ENCODE measurements around the gene FARSA. TPM values are rescaled to one million over a fixed set of nuclear protein-coding genes. Genes with fewer than 3 reads are reported as not detected.

FARSA gene
- polyA plus RNA-seq, 1 experiment: 33.6 TPM

DNA sequence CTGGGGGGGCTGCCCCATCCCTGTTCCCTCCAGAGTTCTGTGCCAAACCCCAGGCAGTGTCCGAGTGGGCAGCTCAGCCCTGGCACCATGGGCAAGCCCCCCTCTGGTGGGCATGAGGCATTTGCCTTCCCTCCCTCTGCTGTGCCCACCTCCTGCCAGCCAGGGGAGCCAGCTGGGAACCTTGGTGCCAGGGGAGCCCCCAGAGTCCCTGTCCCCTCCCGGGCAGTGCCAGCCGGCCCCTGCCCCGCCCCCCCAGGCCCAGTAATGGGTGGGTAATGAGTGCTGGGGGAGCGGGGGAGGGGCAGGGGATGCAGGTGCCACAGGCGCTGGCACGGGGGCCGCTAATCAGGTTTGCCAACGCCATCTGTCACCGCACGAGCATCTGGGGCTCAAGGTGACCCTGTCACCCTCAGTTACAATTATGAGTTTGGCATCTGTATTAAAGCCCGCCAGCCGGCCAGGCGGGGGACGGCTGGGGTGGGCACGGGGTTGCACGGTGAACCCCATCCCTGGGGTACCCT lies 41.8 kb upstream of the FARSA start:
- H3K36me3 ChIP-seq (ENCODE audit: control insufficient read depth, insufficient read depth, low read length): no peaks in the 10 kb centered on the region
- ChIA-PET POLR2A (no interaction called here), CTCF (interaction anchor here (0.9 to 13.2 kb wide), 5 partner anchors 10 to 287 kb away, joined by 3 to 185 read pairs (median 113); no protein-coding TSS in a partner anchor)
- no peaks in the 10 kb centered on the region for H3K27me3 ChIP-seq (ENCODE audit: control insufficient read depth, insufficient read depth, low read length)
- no peak overlapping the region for H3K4me3 ChIP-seq (ENCODE audit: low read depth, low read length)
- TF ChIP-seq, protein P1, sequence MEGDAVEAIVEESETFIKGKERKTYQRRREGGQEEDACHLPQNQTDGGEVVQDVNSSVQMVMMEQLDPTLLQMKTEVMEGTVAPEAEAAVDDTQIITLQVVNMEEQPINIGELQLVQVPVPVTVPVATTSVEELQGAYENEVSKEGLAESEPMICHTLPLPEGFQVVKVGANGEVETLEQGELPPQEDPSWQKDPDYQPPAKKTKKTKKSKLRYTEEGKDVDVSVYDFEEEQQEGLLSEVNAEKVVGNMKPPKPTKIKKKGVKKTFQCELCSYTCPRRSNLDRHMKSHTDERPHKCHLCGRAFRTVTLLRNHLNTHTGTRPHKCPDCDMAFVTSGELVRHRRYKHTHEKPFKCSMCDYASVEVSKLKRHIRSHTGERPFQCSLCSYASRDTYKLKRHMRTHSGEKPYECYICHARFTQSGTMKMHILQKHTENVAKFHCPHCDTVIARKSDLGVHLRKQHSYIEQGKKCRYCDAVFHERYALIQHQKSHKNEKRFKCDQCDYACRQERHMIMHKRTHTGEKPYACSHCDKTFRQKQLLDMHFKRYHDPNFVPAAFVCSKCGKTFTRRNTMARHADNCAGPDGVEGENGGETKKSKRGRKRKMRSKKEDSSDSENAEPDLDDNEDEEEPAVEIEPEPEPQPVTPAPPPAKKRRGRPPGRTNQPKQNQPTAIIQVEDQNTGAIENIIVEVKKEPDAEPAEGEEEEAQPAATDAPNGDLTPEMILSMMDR (IDR thresholded peaks at IDR 0.05; ENCODE audit: insufficient read depth, low read depth, low read length): no peak
- DNase-seq (ENCODE audit: low read depth): no peak

DNA sequence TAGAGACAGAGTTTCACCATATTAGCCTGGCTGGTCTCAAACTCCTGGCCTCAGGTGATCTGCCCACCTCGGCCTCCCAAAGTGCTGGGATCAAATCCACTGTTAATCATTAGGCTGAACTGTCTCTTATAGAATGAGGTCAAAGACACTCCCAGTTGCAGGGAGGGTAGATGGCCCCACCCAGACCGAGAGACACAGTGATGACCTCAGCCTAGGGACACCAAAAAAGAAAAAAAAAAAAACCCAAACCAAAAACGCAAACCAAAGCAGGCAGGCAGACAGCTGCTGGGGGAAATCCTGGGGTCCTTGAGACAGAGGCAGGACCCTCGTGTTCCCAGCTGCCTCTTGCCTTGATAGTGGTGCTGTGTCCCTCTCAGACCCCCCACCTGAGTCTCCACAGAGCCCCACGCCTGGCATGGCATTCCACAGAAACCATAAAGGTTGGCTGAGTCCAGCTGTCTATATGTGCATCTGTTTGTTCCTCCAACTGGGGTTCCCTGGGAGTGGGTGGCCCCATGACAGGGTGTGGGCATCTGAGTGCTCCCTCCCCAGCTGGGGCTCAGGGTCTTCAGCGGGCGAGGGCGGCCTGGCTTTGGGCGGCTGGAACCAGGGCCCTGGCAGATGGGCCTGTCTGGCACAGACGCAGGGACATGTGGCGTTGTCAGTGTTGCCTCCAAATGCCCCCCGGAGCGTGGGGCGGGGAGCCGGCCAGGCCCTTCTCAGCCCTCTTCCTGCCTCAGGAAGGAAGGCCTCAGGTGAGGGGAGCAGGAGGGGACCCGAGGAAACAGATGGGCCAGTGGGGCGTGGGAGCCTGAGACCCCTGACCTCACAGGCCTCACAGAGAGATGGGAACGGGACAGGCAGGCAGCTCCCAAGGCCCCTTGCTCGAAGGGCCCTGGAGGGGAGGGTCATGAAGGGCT lies 41.0 kb upstream of the FARSA start:
- POLR2A ChIA-PET: no interaction called here
- TF ChIP-seq, protein P1 (IDR thresholded peaks at IDR 0.05; ENCODE audit: insufficient read depth, low read depth, low read length): no peak
- H3K36me3 ChIP-seq (ENCODE audit: control insufficient read depth, insufficient read depth, low read length): no peaks in the 10 kb centered on the region
- H3K4me3 ChIP-seq (ENCODE audit: low read depth, low read length): no peak overlapping the region
- H3K27me3 ChIP-seq (ENCODE audit: control insufficient read depth, insufficient read depth, low read length): no peaks in the 10 kb centered on the region
- no peak for DNase-seq (ENCODE audit: low read depth)
- CTCF ChIA-PET: interaction anchor here (0.6 to 13.2 kb wide), 5 partner anchors 9 to 679 kb away, joined by 3 to 185 read pairs (median 113); no protein-coding TSS in a partner anchor

DNA sequence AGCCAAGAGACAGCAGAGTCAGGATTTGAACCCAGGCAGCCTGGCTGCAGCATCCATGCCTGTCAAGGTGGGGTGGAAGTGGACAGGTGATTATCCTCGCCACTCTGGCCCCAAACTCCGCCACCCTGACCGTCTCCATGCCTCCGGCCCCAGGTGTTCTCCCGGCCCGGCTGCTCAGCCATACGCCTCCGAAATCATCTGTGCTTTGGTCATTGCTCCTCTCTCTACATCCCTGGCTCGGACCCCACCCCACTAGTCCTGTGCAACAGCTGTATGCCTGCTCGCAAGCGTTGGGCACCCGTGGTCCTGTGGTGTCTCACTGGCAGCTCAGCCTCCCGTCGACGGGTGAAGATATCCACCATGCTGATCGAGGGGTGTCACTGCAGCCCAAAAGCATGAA lies 39.7 kb upstream of the FARSA start:
- H3K4me3 ChIP-seq (ENCODE audit: low read depth, low read length): no peak overlapping the region
- no peak for DNase-seq (ENCODE audit: low read depth)
- ChIA-PET POLR2A (no interaction called here), CTCF (interaction anchor here (8.3 kb wide), 1 partner anchor 8 kb away, joined by 113 read pairs; no protein-coding TSS in a partner anchor)
- TF ChIP-seq, protein P1 (IDR thresholded peaks at IDR 0.05; ENCODE audit: insufficient read depth, low read depth, low read length): no peak
- no peaks in the 10 kb centered on the region for H3K27me3 ChIP-seq (ENCODE audit: control insufficient read depth, insufficient read depth, low read length)
- no peaks in the 10 kb centered on the region for H3K36me3 ChIP-seq (ENCODE audit: control insufficient read depth, insufficient read depth, low read length)

DNA sequence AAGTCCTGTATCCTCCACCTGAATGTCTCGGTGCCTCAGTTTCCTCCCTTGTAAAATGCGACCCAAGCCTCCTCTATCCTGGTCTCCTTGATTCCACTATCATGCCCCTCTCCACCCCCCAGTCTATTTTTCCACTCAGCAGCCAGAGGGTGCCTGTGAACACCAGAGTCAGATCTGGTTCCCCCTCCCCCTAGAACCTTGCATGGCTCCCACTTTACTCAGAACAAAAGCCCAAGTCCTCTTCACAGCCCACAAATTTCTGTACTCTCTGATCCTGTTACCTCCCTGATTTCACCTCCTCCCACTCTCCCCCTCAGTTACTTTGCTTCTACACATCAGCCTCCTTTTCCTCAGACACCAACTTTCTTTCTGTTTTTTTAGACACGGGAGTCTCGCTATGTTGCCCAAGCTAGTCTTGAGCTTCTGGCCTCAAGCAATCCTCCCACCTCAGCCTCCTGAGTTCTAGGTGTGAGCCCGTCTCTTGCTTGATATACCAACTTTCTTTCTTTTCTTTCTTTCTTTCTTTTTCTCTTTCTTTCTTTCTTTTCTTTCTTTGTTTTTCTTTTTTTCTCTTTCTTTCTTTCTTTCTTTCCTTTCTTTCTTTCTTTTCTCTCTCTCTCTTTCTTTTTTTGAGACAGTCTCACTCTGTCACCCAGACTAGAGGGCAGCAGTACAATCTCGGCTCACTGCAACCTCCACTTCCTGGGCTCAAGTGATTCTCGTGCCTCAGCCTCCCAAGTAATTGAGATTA lies 36.7 kb upstream of the FARSA start:
- POLR2A ChIA-PET: no interaction called here
- Histone ChIP-seq H3K36me3 (ENCODE audit: control insufficient read depth, insufficient read depth, low read length) (no peaks in the 10 kb centered on the region), H3K27me3 (ENCODE audit: control insufficient read depth, insufficient read depth, low read length) (no peaks in the 10 kb centered on the region), H3K4me3 (ENCODE audit: low read depth, low read length) (no peak overlapping the region)
- TF ChIP-seq, protein P1 (IDR thresholded peaks at IDR 0.05; ENCODE audit: insufficient read depth, low read depth, low read length): no peak
- DNase-seq (ENCODE audit: low read depth): no peak
- CTCF ChIA-PET: interaction anchor here (1.0 kb wide), 2 partner anchors 7 to 293 kb away, joined by 3 read pairs; no protein-coding TSS in a partner anchor

All from BJ (cell line).